ENCODE measurements around the gene NFATC1. TPM values are rescaled to one million over a fixed set of nuclear protein-coding genes. Genes with fewer than 3 reads are reported as not detected.

Gene NFATC1
- polyA plus RNA-seq, 1 donor from 2014 or later, result 0.37 TPM

DNA sequence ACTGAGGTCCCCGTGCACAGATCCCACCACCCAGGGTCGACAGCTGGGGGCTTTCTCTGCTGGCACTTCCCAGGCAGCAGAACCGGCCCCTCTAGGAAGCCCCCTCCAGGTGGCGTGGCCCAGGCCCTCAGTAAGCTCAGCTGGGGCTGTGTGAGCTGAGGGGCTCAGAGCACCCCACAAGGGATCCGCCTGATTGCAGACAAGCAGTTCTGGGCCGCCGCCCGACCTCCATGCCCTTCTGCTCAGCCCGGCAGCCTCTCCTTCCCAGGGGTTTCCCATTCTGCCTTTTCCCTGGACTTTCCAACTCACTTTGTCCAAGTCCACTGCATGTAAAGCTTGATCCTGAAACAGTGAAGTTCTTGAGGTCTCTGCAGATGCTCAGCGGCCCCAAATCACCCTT is 76.4 kb downstream of the NFATC1 start:
- no peak overlapping the region for H3K9ac ChIP-seq (ENCODE audit: low read length)
- H3K27me3 ChIP-seq (ENCODE audit: insufficient read depth, low read depth, low read length), result no peaks in the 10 kb centered on the region
- H3K4me2 ChIP-seq (ENCODE audit: low read length), result no peak overlapping the region
- no peaks in the 10 kb centered on the region for H3K36me3 ChIP-seq (ENCODE audit: insufficient read depth, low read length)
- no peaks in the 10 kb centered on the region for H4K20me1 ChIP-seq (ENCODE audit: insufficient read depth)
- no peak overlapping the region for H3K4me3 ChIP-seq (ENCODE audit: low read length)
- no peaks in the 10 kb centered on the region for H3F3A ChIP-seq (ENCODE audit: insufficient read depth, low read length, poor library complexity, severe bottlenecking)
- no peaks in the 10 kb centered on the region for H3K9me3 ChIP-seq (ENCODE audit: low read length)
- TF ChIP-seq SMC3 (conservative IDR thresholded peaks at IDR 0.05; ENCODE audit: poor library complexity) (no peak), POLR2AphosphoS5 (IDR thresholded peaks at IDR 0.05) (no peak), RAD21 (conservative IDR thresholded peaks at IDR 0.05) (no peak), EZH2 (IDR thresholded peaks at IDR 0.05; ENCODE audit: borderline replicate concordance, insufficient read depth, low read length, poor library complexity, severe bottlenecking) (no peak), EP300 (conservative IDR thresholded peaks at IDR 0.05; ENCODE audit: poor library complexity, severe bottlenecking) (no peak), MXI1 (conservative IDR thresholded peaks at IDR 0.05; ENCODE audit: poor library complexity, severe bottlenecking) (no peak), TAF1 (IDR thresholded peaks at IDR 0.05; ENCODE audit: low read depth) (no peak)
- TF ChIP-seq, protein P1, sequence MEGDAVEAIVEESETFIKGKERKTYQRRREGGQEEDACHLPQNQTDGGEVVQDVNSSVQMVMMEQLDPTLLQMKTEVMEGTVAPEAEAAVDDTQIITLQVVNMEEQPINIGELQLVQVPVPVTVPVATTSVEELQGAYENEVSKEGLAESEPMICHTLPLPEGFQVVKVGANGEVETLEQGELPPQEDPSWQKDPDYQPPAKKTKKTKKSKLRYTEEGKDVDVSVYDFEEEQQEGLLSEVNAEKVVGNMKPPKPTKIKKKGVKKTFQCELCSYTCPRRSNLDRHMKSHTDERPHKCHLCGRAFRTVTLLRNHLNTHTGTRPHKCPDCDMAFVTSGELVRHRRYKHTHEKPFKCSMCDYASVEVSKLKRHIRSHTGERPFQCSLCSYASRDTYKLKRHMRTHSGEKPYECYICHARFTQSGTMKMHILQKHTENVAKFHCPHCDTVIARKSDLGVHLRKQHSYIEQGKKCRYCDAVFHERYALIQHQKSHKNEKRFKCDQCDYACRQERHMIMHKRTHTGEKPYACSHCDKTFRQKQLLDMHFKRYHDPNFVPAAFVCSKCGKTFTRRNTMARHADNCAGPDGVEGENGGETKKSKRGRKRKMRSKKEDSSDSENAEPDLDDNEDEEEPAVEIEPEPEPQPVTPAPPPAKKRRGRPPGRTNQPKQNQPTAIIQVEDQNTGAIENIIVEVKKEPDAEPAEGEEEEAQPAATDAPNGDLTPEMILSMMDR (IDR thresholded peaks at IDR 0.05; ENCODE audit: poor library complexity, severe bottlenecking), result no peak
- TF ChIP-seq, protein P2, sequence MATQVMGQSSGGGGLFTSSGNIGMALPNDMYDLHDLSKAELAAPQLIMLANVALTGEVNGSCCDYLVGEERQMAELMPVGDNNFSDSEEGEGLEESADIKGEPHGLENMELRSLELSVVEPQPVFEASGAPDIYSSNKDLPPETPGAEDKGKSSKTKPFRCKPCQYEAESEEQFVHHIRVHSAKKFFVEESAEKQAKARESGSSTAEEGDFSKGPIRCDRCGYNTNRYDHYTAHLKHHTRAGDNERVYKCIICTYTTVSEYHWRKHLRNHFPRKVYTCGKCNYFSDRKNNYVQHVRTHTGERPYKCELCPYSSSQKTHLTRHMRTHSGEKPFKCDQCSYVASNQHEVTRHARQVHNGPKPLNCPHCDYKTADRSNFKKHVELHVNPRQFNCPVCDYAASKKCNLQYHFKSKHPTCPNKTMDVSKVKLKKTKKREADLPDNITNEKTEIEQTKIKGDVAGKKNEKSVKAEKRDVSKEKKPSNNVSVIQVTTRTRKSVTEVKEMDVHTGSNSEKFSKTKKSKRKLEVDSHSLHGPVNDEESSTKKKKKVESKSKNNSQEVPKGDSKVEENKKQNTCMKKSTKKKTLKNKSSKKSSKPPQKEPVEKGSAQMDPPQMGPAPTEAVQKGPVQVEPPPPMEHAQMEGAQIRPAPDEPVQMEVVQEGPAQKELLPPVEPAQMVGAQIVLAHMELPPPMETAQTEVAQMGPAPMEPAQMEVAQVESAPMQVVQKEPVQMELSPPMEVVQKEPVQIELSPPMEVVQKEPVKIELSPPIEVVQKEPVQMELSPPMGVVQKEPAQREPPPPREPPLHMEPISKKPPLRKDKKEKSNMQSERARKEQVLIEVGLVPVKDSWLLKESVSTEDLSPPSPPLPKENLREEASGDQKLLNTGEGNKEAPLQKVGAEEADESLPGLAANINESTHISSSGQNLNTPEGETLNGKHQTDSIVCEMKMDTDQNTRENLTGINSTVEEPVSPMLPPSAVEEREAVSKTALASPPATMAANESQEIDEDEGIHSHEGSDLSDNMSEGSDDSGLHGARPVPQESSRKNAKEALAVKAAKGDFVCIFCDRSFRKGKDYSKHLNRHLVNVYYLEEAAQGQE (IDR thresholded peaks at IDR 0.05; ENCODE audit: borderline replicate concordance), result no peak
- no peak overlapping the region for H3K27ac ChIP-seq (ENCODE audit: low read length)
- no peaks in the 10 kb centered on the region for H3K79me2 ChIP-seq (replicated peaks; ENCODE audit: insufficient read depth, low read length)
- no peaks in the 10 kb centered on the region for H3K9me2 ChIP-seq (ENCODE audit: insufficient read depth, low read length)
- H2AFZ ChIP-seq (ENCODE audit: low read depth, low read length), result no peak overlapping the region

GRCh38 chr18:79472946-79473345 is 77.2 kb downstream of the NFATC1 start:
- no peak overlapping the region for H3K9ac ChIP-seq (ENCODE audit: low read length)
- H4K20me1 ChIP-seq (ENCODE audit: insufficient read depth), result no peaks in the 10 kb centered on the region
- H3K79me2 ChIP-seq (replicated peaks; ENCODE audit: insufficient read depth, low read length), result no peaks in the 10 kb centered on the region
- no peak overlapping the region for H3K4me2 ChIP-seq (ENCODE audit: low read length)
- TF ChIP-seq MXI1 (conservative IDR thresholded peaks at IDR 0.05; ENCODE audit: poor library complexity, severe bottlenecking), result no peak
- no peak for TF ChIP-seq TAF1 (IDR thresholded peaks at IDR 0.05; ENCODE audit: low read depth)
- no peak for TF ChIP-seq SMC3 (conservative IDR thresholded peaks at IDR 0.05; ENCODE audit: poor library complexity)
- TF ChIP-seq EP300 (conservative IDR thresholded peaks at IDR 0.05; ENCODE audit: poor library complexity, severe bottlenecking), result no peak
- no peak for TF ChIP-seq POLR2AphosphoS5 (IDR thresholded peaks at IDR 0.05)
- TF ChIP-seq, protein P2 (IDR thresholded peaks at IDR 0.05; ENCODE audit: borderline replicate concordance), result no peak
- TF ChIP-seq RAD21 (conservative IDR thresholded peaks at IDR 0.05), result no peak
- TF ChIP-seq, protein P1 (IDR thresholded peaks at IDR 0.05; ENCODE audit: poor library complexity, severe bottlenecking), result no peak
- TF ChIP-seq EZH2 (IDR thresholded peaks at IDR 0.05; ENCODE audit: borderline replicate concordance, insufficient read depth, low read length, poor library complexity, severe bottlenecking), result no peak
- H3K27ac ChIP-seq (ENCODE audit: low read length), result no peak overlapping the region
- H3K4me3 ChIP-seq (ENCODE audit: low read length), result no peak overlapping the region
- no peaks in the 10 kb centered on the region for H3K27me3 ChIP-seq (ENCODE audit: insufficient read depth, low read depth, low read length)
- no peaks in the 10 kb centered on the region for H3K9me3 ChIP-seq (ENCODE audit: low read length)
- H3K9me2 ChIP-seq (ENCODE audit: insufficient read depth, low read length), result no peaks in the 10 kb centered on the region
- H2AFZ ChIP-seq (ENCODE audit: low read depth, low read length), result no peak overlapping the region
- H3F3A ChIP-seq (ENCODE audit: insufficient read depth, low read length, poor library complexity, severe bottlenecking), result no peaks in the 10 kb centered on the region
- no peaks in the 10 kb centered on the region for H3K36me3 ChIP-seq (ENCODE audit: insufficient read depth, low read length)
